NCI-H1105 (cell line): ENCODE data around the gene TSHZ1.
"Not testable (repeated sequence)": the region's sequence is repeated elsewhere in the genome, so short reads cannot be mapped to it uniquely, and the experiment has no call there.

Source experiments
- DNase-seq: peaks from one replicate; lab custom pipeline; 2025; lab: John Stamatoyannopoulos, UW

The TSHZ1 gene

DNA sequence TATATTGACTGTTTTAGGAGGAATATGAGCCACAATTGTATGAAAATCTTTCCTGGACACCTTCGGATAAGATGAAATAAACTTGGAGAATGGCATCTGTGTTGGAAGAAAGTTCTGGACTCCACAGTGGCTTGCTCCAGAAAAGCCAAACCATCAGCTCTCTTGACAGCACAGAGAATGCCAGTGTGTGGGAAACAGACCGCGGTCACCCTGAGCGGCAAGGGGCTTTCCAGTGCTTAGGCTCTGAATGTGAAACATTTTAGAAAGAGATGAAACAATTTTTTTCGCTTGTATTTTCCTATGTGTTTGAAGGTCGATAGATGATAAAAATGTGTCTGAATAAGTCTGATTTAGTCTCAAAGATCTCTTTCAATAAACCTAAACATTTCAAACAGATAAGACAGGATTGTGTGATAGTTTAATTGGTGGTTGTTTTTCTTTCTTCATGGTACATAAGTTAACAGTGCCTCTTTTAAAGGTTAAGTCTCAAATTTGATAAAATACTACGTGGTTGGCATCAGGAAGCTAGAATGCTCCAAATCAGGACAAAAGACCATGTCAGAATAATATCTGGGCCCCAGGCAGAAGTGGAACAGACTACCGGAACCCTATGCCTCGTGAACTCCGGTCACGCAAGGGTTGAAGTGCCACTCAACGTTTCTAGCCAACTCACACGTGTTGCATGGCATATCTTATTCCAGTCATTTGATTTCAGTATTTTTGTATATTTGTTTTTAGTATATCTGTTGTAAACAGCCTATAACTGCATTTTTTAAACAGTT, 30.6 kb upstream of the TSHZ1 start:
- no peak for DNase-seq

- no peak for DNase-seq
Observed at GRCh38 chr18:75183524-75183923, 27.1 kb upstream of the TSHZ1 start.

- DNase-seq = no peak
Observed at GRCh38 chr18:75183973-75184493, 26.6 kb upstream of the TSHZ1 start.

GRCh38 chr18:75185460-75185859, 25.1 kb upstream of the TSHZ1 start:
- DNase-seq = no peak

- DNase-seq = not testable (repeated sequence)
Observed at GRCh38 chr18:75187702-75188101, 22.9 kb upstream of the TSHZ1 start.

DNA sequence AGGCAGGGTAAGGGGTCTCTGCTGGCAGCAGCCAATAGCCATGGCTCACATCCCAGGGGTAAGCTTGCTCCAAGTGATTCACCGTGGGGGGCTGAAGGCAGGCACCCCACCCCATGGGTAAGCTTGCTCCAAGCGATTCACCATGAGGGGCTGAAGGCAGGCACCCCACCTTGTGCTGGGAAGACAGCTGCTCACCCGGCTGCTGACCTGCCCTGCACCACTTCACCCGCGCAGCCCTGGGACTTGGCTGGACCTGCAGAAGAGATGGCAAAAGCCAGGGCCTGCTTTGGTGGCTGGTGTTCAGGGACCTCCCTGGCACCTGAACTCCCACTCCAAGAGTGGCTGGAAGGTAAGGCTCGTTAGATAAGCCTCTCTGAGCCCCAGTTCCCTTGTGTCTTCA, 20.9 kb upstream of the TSHZ1 start:
- DNase-seq = no peak

GRCh38 chr18:75192899-75193298, 17.7 kb upstream of the TSHZ1 start:
- DNase-seq = no peak

- DNase-seq = no peak
Observed at GRCh38 chr18:75198036-75198435, 12.6 kb upstream of the TSHZ1 start.

DNA sequence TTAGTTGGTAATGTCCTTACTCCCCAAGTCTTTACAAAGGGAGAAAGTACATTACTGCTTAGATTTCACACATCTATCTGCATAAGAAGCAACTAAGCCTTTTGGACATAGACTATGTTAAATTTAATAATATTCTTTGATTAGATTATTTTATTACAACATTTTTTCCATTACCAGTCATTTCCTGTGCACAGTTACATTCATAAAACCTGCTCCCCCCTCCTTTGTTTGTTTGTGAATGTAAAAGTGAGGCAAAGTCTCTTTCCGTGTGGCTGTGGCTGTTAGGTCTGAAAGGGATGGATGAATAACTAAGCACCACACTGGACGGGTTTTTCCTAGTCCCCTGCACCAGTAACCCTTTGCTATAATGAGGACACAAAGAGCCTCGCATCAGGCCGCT, 11.3 kb upstream of the TSHZ1 start:
- DNase-seq = no peak

GRCh38 chr18:75200071-75200470, 10.5 kb upstream of the TSHZ1 start:
- DNase-seq = no peak

- no peak for DNase-seq
Observed at GRCh38 chr18:75200605-75201280, 9.9 kb upstream of the TSHZ1 start.

- DNase-seq = no peak
Observed at GRCh38 chr18:75201282-75202270, 9.0 kb upstream of the TSHZ1 start.

DNA sequence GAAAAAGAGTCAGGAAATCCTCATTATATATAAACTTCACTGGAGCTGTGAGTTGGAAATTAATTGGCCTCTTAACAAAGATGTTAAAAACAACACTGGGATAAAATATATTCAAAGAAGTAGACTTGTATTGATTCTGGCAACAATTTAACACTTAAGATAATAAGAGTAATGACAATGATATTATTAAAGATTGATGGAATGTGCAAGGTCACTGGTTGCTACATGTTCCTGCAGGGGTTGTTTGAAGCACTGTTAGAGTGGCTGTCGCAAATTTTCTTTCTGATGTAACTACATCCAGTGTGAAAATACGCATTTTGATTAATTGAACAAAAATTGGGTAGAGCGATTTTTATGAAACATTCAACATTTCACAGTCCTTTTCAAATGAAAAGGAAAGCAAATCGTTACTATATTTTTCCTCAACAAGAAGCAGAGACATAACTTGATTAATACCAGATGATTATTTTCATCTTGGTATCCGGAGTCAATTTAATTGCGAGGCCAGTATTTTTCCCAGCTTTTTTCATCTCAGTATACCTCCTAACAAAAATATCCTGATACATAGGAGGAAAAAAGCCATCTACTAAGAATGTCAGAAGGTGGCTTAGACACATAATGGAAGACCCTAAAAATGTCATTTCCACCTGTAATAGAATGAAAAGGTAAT, 7.8 kb upstream of the TSHZ1 start:
- DNase-seq = no peak

DNA sequence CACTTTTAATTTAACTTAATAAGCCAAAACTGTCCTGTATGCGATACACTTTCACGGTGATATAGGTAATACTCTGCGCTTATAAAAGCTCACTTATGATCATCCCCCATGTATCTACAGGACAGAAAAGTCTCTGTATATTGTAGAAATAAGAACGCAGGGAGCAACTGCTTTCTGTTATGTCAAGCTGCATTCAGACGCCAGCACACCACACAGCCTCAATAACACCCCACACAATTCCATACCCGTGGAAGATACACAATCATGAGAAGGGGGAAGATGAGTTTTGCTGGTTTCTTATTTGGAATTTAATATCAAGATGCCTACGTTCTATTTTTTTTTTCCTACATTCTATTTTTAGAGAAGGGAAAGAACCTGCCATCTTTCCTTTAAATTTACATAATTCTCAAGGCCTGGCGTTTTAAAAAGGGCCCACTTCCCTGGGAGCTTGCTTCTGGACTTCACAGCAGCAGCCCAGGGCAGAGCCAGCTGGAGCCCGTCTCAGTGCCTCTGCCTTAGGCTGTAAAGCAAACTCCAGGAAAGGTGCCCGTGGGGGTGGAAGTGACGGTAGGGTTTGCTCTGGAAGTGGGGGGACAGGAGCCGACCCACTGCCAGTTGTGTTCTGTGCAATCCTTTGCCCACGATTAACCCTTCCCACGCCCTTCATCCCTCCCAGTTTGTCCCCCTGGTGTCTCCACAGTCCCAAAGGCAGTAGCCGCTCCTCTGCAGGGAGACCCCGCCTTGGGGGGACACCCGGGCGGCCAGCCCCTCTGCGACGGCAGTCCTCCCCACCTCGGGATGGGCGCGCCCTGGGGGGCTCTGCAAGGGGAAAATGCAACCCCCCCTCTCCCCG, 7.0 kb upstream of the TSHZ1 start:
- no peak for DNase-seq

GRCh38 chr18:75204269-75204731, 6.3 kb upstream of the TSHZ1 start:
- no peak for DNase-seq

DNA sequence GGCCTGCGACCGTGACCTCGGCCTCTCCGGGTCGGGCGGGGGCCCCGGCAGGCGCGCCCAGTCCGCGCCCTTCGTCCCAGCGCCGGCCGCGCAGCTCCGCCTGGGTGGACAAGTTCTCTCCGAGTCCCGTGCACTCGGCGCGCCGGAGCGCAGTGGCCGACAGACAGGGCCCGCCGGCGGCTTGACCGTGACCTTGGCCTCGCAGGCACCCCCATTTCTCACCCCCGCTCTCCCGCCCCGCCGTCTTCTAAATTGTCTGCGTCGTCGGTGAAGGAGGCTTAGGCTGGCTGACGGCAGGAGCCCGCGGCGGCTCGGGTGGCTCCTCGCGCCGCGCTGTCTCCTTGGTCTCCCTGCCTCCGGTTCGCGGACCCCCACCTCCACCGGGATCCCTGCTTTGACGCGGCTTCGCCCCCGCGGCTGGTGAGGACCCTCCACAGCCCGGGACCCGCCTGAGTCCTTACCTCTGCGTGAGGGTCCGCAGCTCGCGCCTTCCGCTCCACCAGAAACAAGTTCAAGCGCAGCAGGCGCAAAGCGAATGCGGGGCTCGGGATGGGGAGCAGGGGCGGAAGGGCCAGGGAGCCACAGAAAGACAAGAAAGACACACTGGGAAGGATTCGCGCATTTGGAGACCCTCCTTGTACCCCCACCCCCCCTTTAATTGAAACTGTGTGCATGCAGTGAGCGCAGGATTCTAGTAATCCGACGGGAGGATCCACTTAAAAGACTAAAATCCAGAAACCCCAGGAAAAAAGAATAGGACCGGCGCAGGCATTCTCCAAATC, 5.7 kb upstream of the TSHZ1 start:
- DNase-seq = no peak

GRCh38 chr18:75205514-75206132, 5.0 kb upstream of the TSHZ1 start:
- DNase-seq = no peak

GRCh38 chr18:75206452-75207309, 3.9 kb upstream of the TSHZ1 start:
- no peak for DNase-seq
